AG04450 (cell line): ENCODE measurements around the gene SUMO2. TPM values are rescaled to one million over a fixed set of nuclear protein-coding genes. Genes with fewer than 3 reads are reported as not detected.
"Not testable (repeated sequence)": the region's sequence is repeated elsewhere in the genome, so short reads cannot be mapped to it uniquely, and the experiment has no call there.

Experiments used
- CTCF ChIA-PET: fragments of 300-600, 350-600 bp; formaldehyde crosslinking; extraction: SDS; loops from one replicate; lab custom pipeline; 2022; ENCODE audit warnings: antibody characterized with exemption, inconsistent platforms; lab: Charles Lee
- POLR2A ChIA-PET: fragments of 350-600 bp; formaldehyde crosslinking; extraction: SDS; loops from one replicate; lab custom pipeline; 2021; ENCODE audit warnings: antibody characterized with exemption, inconsistent platforms; lab: Yijun Ruan, JAX
- DNase-seq: peaks from one replicate; pipeline ENCODE4 v3.0.0-alpha.2; 2011; ENCODE audit warnings: low read depth, low spot score
- H3K27ac ChIP-seq: one replicate; pipeline ENCODE4 v1.5.1; 2012; ENCODE audit warnings: low read depth, low read length, control low read depth
- H3K27me3 ChIP-seq: one replicate; pipeline ENCODE4 v1.6.0; 2012; ENCODE audit warnings: low read length; ENCODE audit not compliant: control insufficient read depth, insufficient read depth
- H3K4me3 ChIP-seq: 2 replicates; pipeline ENCODE4 v1.5.1; 2011; ENCODE audit warnings: mild to moderate bottlenecking, low read depth, low read length, control low read depth
- H3K9me3 ChIP-seq: 2 replicates; pipeline ENCODE4 v1.5.1; 2012; ENCODE audit warnings: low read length; ENCODE audit not compliant: control insufficient read depth, insufficient read depth
- polyA plus RNA-seq: library from polyadenylated mRNA; depleted of rRNA; stranded (reverse); fragments of >200 nt; gene quantifications from 2 replicates; pipeline ENCODE4 v1.2.3, GENCODE V29; 2011
- TF ChIP-seq, protein P1 (sequence below): IDR thresholded peaks from 2 replicates; pipeline ENCODE4 v1.5.1; 2011; ENCODE audit warnings: low read depth, low read length, control low read depth, inconsistent platforms

The SUMO2 gene
- polyA plus RNA-seq, 1 experiment: 439 TPM

DNA sequence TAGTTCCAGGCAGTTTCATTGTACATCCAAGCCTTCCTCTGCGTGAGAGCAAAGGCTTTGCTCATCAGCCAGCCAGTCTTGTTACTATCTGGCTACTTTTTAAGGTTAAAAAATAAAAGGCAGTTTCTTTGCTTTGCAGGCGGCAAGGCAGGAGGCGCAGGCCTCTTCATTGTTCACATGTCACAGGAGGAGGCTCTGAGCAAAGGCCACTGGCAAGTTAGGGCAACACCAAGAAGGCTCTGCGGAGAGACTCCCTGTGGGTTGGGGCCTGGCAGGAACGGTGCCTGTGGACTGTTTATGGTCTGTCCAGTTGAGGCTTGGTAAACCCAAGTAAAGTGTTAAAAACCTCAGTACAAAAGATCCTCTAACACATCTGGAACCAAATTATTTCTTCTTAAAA lies 47.3 kb downstream of the SUMO2 start:
- CTCF ChIA-PET: interaction anchor here (0.6 kb wide), 1 partner anchor 39 kb away, joined by 4 read pairs; no protein-coding TSS in a partner anchor
- POLR2A ChIA-PET: no interaction called here

DNA sequence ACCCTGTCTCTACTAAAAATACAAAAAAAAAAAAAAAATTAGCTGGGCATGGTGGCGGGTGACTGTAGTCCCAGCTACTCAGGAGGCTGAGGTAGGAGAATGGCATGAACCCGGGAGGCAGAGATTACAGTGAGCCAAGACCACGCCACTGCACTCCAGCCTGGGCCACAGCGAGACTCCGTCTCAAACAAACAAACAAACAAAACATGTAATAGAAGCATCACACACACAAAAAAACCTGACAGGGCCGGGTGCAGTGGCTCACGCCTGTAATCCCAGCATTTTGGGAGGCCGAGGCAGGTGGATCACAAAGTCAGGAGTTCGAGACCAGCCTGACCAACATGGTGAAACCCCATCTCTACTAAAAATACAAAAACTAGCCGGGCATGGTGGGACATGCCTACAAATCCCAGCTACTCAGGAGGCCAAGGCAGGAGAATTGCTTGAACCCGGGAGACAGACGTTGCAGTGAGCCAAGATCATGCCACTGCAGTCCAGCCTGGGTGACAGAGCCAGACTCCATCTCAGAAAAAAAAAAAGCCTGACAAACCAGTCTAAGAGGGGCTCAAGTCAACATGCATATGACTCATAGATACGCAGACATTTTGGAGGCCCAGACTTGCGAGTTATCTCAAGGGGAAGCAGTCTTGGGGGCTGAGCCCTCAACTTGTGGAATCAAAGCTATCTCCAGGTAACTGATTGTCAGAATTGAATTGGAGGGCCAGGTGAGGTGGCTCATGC lies 49.0 kb downstream of the SUMO2 start:
- not testable (repeated sequence) for H3K27me3 ChIP-seq, H3K4me3 ChIP-seq, H3K27ac ChIP-seq, H3K9me3 ChIP-seq, DNase-seq
- ChIA-PET POLR2A (interaction anchor here (0.6 kb wide), 1 partner anchor 281 kb away, joined by 7 read pairs; no protein-coding TSS in a partner anchor), CTCF (interaction anchor here (0.7 to 5.2 kb wide), 3 partner anchors 18 to 74 kb away, joined by 4 to 67 read pairs (median 4); no protein-coding TSS in a partner anchor)

More for the DNA sequence above, 47.3 kb downstream of the SUMO2 start:
- TF ChIP-seq, protein P1, sequence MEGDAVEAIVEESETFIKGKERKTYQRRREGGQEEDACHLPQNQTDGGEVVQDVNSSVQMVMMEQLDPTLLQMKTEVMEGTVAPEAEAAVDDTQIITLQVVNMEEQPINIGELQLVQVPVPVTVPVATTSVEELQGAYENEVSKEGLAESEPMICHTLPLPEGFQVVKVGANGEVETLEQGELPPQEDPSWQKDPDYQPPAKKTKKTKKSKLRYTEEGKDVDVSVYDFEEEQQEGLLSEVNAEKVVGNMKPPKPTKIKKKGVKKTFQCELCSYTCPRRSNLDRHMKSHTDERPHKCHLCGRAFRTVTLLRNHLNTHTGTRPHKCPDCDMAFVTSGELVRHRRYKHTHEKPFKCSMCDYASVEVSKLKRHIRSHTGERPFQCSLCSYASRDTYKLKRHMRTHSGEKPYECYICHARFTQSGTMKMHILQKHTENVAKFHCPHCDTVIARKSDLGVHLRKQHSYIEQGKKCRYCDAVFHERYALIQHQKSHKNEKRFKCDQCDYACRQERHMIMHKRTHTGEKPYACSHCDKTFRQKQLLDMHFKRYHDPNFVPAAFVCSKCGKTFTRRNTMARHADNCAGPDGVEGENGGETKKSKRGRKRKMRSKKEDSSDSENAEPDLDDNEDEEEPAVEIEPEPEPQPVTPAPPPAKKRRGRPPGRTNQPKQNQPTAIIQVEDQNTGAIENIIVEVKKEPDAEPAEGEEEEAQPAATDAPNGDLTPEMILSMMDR: no peak
- H3K27me3 ChIP-seq: no peaks in the 10 kb centered on the region
- no peak for DNase-seq
- H3K27ac ChIP-seq: no peak overlapping the region
- no peak overlapping the region for H3K4me3 ChIP-seq
- H3K9me3 ChIP-seq: no peaks in the 10 kb centered on the region; the same call in 1 of the 2 replicates

DNA sequence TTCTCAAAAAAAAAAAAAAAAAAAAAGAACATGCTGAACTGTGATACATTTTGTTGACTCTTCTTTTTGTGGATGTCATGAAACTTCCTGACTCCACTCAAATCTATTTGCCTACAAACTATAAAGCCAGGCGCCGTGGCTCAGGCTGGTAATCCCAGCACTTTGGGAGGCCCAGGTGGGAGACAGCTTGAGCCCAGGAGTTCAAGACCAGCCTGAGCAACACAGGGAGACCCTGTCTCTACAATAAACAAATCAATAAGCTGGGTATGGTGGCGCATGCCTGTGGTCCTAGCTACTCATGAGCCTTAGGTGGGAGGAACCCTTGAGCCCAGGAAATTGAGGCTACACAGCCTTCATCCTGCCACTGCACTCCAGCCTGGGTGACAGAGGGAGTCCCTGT lies 49.8 kb downstream of the SUMO2 start:
- Histone ChIP-seq H3K4me3 (no peak overlapping the region), H3K27me3 (no peaks in the 10 kb centered on the region), H3K27ac (no peak overlapping the region), H3K9me3 (no peaks in the 10 kb centered on the region; the same call in 1 of the 2 replicates)
- DNase-seq: no peak
- POLR2A ChIA-PET: no interaction called here
- CTCF ChIA-PET: interaction anchor here (1.5 to 5.2 kb wide), 2 partner anchors 17 to 73 kb away, joined by 4 to 67 read pairs; no protein-coding TSS in a partner anchor
- TF ChIP-seq, protein P1: no peak

DNA sequence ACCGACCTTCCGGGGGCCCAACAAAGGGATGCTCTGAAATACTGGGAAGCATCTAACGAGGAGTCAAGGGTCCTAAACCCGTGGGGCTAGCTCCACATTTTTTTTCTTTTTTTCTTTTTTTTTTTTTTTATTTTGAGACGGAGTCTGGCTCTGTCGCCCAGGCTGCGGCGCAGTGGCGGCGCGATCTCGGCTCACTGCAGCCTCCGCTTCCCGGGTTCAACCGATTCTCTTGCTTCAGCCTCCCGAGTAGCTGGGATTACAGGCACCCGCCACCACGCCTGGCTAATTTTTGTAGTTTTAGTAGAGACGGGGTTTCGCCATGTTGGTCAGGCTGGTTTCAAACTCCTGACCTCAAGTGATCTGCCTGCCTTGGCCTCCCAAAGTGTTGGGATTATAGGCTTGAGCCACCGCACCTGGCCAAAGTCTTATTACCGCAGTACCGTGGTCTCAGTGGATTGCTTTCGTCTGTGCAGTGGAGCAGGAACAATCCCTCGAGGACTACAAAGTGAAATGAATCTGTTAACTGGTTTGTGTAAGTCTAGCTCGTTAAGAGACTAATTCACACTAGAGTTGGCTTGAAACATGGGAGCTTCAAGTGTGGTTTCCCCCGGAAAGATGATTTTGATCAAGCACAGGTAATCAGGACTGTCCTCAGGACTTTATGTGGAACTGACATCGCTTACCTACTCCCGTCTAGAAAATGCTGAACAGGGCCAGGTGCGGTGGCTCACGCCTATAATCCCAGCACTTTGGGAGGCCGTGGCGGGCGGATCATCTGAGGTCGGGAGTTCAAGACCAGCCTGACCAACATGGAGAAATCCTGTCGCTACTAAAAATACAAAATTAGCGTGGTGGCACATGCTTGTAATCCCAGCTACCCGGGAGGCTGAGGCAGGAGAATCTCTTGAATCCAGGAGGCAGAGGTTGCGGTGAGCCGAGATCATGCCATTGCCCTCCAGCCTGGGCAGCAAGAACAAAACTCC lies 50.5 kb downstream of the SUMO2 start:
- not testable (repeated sequence) for H3K27me3 ChIP-seq
- POLR2A ChIA-PET: interaction anchor here (0.6 to 2.2 kb wide), 7 partner anchors 18 to 120 kb away, joined by 3 to 12 read pairs (median 4); partner anchors contain the start of genes ARMC7, JPT1 and MRPL58

DNA sequence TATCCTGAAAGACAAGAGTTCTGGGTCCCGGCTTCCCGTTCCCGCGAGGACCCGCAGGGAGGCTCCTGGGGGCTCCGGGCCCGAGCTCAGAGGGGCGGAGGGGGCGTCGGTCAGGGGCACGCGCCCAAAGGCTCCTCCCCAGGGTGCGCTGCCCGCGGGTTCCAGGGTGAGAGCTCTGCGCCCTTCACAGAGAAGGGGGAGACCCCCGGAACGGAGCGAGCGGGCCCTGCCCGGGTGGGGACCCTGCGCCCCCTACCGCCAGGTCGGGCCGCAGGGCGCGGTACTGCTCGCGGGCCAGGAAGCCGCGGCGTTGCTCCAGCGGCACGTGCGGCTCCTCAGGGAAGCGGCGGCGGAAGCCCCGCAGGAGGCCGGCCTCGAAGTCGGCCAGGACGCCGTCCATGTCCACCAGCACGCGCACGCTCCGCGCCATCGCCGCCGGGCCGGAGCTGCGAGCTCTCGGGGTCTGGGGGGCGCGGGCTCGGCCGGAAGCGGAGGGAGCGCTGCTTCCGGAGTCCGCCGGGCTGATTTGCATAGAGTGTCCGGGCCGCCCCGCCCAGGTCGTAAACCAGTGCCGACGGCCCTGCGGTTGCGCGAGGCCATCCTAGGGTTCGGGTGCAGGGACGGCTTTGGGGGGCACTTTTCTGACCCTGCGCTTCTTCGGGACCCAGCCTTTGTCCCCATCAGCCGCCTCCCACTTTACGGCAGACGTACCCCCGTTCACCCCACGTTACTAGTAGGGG lies 51.3 kb downstream of the SUMO2 start, which contains the start of gene NT5C:
NT5C (minus strand) TSS at position 465 of the 740 bp plus-strand sequence; CDS start at position 430, 35 bp downstream.
- Histone ChIP-seq H3K4me3 (peak within 1 kb of the TSS; percentile 75), H3K9me3 (no peaks in the 10 kb centered on the region; the same call in 1 of the 2 replicates), H3K27me3 (no peaks in the 10 kb centered on the region), H3K27ac (peak within 1 kb of the TSS; percentile 87)
- CTCF ChIA-PET: interaction anchor here (0.6 to 5.2 kb wide), 22 partner anchors 8 to 174 kb away, joined by 3 to 67 read pairs (median 4); partner anchors contain the start of gene JPT1
- POLR2A ChIA-PET: interaction anchor here (0.6 to 2.2 kb wide), 8 partner anchors 14 to 119 kb away, joined by 3 to 12 read pairs (median 4); partner anchors contain the start of genes ARMC7, JPT1 and MRPL58
- TF ChIP-seq, protein P1: peak; percentile 62
- peak; percentile 33 for DNase-seq

More for the DNA sequence above, 50.5 kb downstream of the SUMO2 start:
- CTCF ChIA-PET: interaction anchor here (0.6 to 5.2 kb wide), 14 partner anchors 9 to 175 kb away, joined by 3 to 67 read pairs (median 4); partner anchors contain the start of gene JPT1
- H3K27ac ChIP-seq: peak overlapping the region; percentile 87
- H3K9me3 ChIP-seq, DNase-seq: not testable (repeated sequence)
- H3K4me3 ChIP-seq: peak overlapping the region; percentile 75
